H1 (cell line): Measurements from ENCODE around the gene NDUFA11. TPM values are rescaled to one million over a fixed set of nuclear protein-coding genes. Genes with fewer than 3 reads are reported as not detected.

Source experiments
- ATF3 ChIP-seq: IDR thresholded peaks from 2 replicates; pipeline ENCODE4 v1.6.1; 2011; ENCODE audit warnings: low read depth, mild to moderate bottlenecking, low read length; ENCODE audit not compliant: insufficient read depth
- KDM4A ChIP-seq: IDR thresholded peaks from one replicate; pipeline ENCODE4 v1.7.1; 2012; ENCODE audit warnings: low read depth, mild to moderate bottlenecking, moderate library complexity, low read length, inconsistent platforms; ENCODE audit not compliant: severe bottlenecking
- MAX ChIP-seq: IDR thresholded peaks from 2 replicates; pipeline ENCODE4 v1.6.1; 2012; ENCODE audit warnings: inconsistent platforms
- NRF1 ChIP-seq: IDR thresholded peaks from 2 replicates; pipeline ENCODE4 v1.6.1; 2011; ENCODE audit warnings: mild to moderate bottlenecking, low read depth, low read length, improper control_type of control experiment
- RBBP5 ChIP-seq: IDR thresholded peaks from 2 replicates; pipeline ENCODE4 v1.7.1; 2012; ENCODE audit warnings: low read depth, mild to moderate bottlenecking, inconsistent platforms, low read length, moderate library complexity, borderline replicate concordance
- SP4 ChIP-seq: IDR thresholded peaks from 2 replicates; pipeline ENCODE4 v1.6.1; 2012; ENCODE audit warnings: low read length, inconsistent platforms
- TAF7 ChIP-seq: optimal IDR thresholded peaks from 2 replicates; pipeline ENCODE3; 2011; ENCODE audit warnings: low read depth, mild to moderate bottlenecking, inconsistent platforms, low read length, moderate library complexity, borderline replicate concordance
- polyA plus RNA-seq, 7 experiments: library from polyadenylated mRNA; depleted of rRNA in 3 of 7; stranded (reverse) in 5 of 7; unstranded in 2 of 7; fragments of >200 nt in 5 of 7; fragments of 200-250 nt in 2 of 7; gene quantifications; 1 replicate in 5 of 7; 2 replicates in 1 of 7; 4 replicates in 1 of 7; pipeline versions ENCODE4 v1.2.1 to v1.2.3, GENCODE V29; 2011 to 2013; ENCODE audit warnings: missing spikeins in 2 of 7, mixed read lengths in 2 of 7
- total RNA-seq: library from RNA; stranded (reverse); fragmentation: NEBNext Ultra II Directional; extraction: Animal tissue kit (Norgen Biotek cat#: 25700); gene quantifications from 2 replicates; pipeline ENCODE4 v1.2.1, GENCODE V29; 2021

Gene NDUFA11
- total and polyA plus RNA-seq, 2 of the 8 experiments (the other 6 are each of a cell fraction or from before 2014, with no cell fraction given): 205 to 1,037 TPM

- TF ChIP-seq SP4: no peak
- peak; percentile 91 for TF ChIP-seq KDM4A
- peak; percentile 84 for TF ChIP-seq TAF7
- peak; percentile 58 for TF ChIP-seq NRF1
- TF ChIP-seq MAX: peak; percentile 87
- no peak; the same call in 1 of the 2 replicates for TF ChIP-seq RBBP5
- TF ChIP-seq ATF3: peak; percentile 58
Observed at GRCh38 chr19:5903624-5904351, at the start of gene NDUFA11 (continued).
